H7 (cell line): Measurements from ENCODE around the gene PLXNB3. TPM values are rescaled to one million over a fixed set of nuclear protein-coding genes. Genes with fewer than 3 reads are reported as not detected.

Source experiments
- total RNA-seq: library from RNA; depleted of rRNA; stranded (reverse); fragments of >200 nt; shearing (Covaris generic); gene quantifications from 2 replicates; pipeline ENCODE4 v1.2.3, GENCODE V29; 2014; rRNA removed

Gene PLXNB3
- total RNA-seq, 1 experiment from 2014 or later: not detected

Other genes starting within 250 kb of the PLXNB3 start
- not detected in 2 replicates for gene ATP2B3, start 246.6 kb upstream of the PLXNB3 start, total RNA-seq
- gene CCNQ, start 165.1 kb upstream of the PLXNB3 start, total RNA-seq: 27.0 and 30.4 TPM in 2 replicates
- 2.3 and 3.3 TPM in 2 replicates for gene DUSP9, start 117.0 kb upstream of the PLXNB3 start, total RNA-seq
- gene PNCK, start 90.4 kb upstream of the PLXNB3 start, total RNA-seq: 1.7 and 5.5 TPM in 2 replicates
- gene SLC6A8, start 76.3 kb upstream of the PLXNB3 start, total RNA-seq: 29.4 and 40.2 TPM in 2 replicates
- gene BCAP31, start 39.9 kb upstream of the PLXNB3 start, total RNA-seq: 95.0 and 176 TPM in 2 replicates
- 12.2 and 17.1 TPM in 2 replicates for gene ABCD1, start 39.4 kb upstream of the PLXNB3 start, total RNA-seq
- not detected in 2 replicates for gene SRPK3, start 16.8 kb downstream of the PLXNB3 start, total RNA-seq
- gene IDH3G, start 30.1 kb downstream of the PLXNB3 start, total RNA-seq: 63.3 and 76.2 TPM in 2 replicates
- gene SSR4, start 30.4 kb downstream of the PLXNB3 start, total RNA-seq: 148 and 198 TPM in 2 replicates
- gene PDZD4, start 66.3 kb downstream of the PLXNB3 start, total RNA-seq: 73.0 and 76.3 TPM in 2 replicates
- gene L1CAM, start 121.9 kb downstream of the PLXNB3 start, total RNA-seq: 9.9 and 17.0 TPM in 2 replicates
- gene AVPR2, start 140.4 kb downstream of the PLXNB3 start, total RNA-seq: not detected in 2 replicates
- gene ARHGAP4, start 162.0 kb downstream of the PLXNB3 start, total RNA-seq: 39.4 and 51.3 TPM in 2 replicates
- 86.7 and 97.4 TPM in 2 replicates for gene NAA10, start 170.8 kb downstream of the PLXNB3 start, total RNA-seq
- gene RENBP, start 180.4 kb downstream of the PLXNB3 start, total RNA-seq: 17.9 and 18.3 TPM in 2 replicates
- gene HCFC1, start 207.6 kb downstream of the PLXNB3 start, total RNA-seq: 64.9 and 70.0 TPM in 2 replicates
- gene TMEM187, start 208.5 kb downstream of the PLXNB3 start, total RNA-seq: 8.8 and 9.5 TPM in 2 replicates